Middle frontal gyrus (tissue), 1 donor: ENCODE data around the gene TUBGCP3.

Experiments
- DNase-seq: peaks from one replicate; pipeline ENCODE4 v3.0.0-alpha.2; 2015; ENCODE audit warnings: low spot score; ENCODE audit errors: extremely low spot score

TUBGCP3 gene

DNA sequence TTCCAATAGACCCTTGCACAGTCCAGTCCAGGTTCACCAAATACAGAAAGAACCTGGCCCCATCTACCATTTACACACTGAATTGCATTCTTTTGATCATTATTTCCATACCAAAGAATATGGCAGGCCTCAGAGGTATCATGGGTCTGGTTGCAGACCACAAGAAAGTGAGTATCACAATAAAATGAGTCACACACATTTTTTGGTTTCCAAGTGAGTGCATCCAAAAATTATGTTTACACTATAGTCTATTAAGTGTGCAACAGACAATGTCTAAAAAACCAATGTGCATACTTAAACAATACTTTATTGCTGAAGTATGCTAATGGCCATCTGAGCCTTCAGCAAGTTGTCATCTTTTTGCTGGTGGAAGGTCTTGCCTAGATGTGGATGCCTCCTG is 106.5 kb downstream of the TUBGCP3 start:
- DNase-seq = no peak

DNA sequence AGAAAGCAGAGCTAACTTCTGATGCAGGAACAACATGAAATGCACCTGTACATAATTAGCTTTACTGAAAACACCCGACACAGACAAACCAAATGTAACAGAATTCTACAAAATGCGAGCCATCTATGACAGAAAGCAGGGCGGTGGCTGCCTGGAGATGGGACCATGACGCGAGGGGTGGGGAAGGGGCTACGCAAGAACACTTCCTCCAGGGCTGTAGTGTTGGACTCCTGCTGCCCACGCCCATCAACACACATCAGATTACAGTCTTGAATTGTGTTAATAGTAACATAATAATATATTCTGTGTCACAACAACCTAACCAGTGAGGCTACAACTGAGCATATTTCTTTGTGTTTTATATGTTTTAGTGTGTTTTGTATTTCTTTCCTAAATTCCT is 108.6 kb downstream of the TUBGCP3 start:
- DNase-seq = no peak

DNA sequence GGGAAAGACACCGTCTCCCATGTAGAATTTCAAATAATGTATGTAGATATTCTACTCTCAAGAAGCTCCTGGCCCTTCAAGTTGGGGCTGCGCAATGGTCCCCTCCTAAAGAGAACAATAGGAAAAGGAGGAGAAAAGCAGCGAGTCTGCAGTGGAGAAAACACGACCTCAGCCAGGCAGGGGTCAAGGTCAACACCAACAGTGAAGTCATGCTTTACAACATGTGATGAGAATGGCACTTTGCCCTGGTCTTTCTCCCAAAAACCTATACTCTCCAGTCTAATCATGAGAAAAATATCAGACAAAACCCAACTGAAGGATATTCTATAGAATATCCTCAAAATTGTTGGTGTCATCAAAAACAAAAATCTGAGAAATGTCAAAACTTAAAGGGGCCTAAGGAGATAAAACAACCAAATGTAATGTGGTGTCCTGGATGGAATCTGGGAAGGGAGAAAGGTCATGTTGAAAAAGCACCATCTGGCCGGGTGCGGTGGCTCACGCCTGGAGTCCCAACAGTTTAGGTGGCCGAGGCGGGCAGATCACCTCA is 110.8 kb downstream of the TUBGCP3 start:
- no peak for DNase-seq

DNA sequence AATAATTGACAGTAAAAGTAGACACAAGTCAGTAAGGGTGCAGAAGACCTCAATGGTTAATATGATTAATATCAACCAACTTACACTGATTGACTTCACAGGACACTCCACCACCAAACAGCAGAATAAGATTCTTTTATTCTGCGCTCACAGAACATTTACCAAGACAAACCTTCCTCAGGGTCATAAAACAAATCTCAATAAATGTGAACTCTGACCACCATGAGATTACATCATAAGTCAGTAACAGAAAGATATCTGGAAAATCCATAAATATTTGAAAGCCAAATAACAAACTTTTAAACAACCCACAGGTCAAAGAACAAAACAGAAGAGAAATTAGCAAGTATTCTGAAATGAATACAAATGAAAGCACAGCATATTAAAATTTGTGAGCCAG is 112.1 kb downstream of the TUBGCP3 start:
- DNase-seq = no peak

DNA sequence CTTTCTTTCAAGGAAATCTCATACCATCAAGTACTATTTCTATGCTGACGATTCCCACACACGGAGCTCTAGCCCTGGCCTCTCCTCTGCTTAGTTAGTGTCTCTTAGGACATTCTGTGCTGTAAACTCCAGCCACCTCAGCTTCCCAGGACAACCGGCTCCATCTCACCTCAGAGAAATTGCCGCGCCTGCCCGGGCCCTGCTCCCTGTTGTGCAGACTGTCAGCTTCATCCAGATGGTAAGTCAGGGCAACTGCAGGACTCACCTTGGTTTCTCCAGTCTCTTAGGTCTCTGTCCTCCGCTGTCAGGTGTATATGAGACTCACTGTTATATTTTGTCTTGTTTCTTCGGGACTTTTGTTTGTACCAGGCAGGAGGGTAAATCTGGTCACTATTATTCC is 113.1 kb downstream of the TUBGCP3 start:
- no peak for DNase-seq

DNA sequence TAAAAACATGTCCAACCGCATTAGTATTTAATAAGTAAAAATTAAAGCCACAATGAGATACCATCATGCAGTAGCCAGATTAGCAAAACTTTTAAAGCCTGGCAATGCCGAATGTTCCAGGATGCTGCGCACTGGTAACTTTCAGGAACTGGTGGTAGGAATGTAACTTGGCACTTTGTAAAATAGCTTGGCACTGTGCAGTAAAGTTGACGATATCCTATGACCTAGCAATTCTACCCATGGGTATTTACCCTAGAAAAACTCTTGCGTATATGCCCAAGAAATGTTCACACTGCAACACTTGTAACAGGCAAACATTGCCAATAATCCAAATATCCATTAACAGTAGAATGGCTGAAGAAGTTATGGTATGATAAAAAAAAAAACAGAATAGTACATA is 114.1 kb downstream of the TUBGCP3 start:
- no peak for DNase-seq

DNA sequence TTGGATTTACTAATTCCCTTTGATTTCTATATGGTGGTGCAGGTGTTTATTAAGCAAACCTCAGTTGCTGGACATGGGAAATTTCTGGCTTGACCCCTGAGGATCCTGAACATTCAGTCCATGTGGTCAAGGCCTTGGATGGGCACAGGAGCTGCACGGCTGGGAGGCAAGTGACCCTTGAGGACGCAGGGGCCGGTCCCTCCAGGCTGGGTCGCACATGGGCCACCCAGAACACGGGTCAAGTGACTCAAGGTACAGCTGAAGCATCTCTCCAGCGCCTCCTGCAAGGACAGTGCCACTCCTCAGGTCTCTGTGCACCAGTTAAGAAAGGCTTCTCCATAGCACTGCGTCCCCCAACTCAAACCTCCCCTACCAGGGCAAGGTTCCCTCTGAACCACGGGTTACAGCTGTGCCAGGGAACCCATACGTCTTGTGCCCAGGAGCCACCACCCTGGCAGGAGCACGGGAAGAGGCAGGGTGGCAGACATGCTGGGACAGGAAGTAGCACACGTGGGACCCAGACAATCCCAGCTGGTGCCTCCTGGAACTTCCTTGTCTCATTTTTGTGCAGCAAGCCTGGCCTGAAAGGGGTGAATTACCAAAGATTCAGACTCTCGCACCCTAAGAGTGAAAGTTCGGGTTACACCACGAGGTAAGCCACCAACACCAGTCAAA is 118.7 kb downstream of the TUBGCP3 start:
- DNase-seq = no peak

DNA sequence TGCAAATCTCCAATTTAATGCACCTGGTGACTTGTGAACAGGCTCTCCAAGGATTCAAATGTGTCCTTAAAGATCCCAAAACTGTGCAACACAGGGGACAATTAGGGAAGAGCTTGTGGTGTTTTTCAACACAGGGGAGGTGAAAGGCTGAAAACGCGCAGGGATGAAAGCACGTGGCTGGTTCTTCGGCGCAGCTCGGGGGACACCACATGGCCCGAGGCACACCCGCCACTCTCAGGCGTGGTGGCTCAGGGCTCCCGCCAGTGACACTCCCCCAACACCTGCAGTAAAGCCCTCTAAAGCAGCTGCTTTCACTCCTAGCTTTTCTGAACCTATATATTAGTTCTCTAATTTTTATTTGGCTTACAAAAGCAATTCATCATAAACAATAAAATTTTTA is 119.9 kb downstream of the TUBGCP3 start:
- DNase-seq = no peak

DNA sequence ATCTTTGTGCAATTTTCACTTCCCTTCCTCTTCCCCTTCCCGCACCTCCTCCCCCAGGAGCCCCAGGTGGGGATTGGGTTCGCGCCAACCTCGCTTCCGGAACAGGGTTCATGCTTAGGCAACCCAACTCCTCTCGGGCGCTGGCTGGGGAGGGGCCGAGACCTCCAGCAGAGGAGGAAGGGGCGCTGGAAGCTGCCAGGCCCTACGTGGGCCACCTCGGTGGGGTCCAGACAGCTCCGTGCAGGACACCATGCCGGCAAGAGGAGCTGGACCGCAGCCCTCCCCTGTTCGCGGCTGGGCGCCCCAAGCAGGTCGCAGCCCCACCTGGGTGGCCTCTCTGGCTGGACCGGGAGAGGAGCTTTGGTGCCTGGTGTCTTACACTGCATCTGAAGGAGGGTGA is 120.7 kb downstream of the TUBGCP3 start:
- DNase-seq = no peak

DNA sequence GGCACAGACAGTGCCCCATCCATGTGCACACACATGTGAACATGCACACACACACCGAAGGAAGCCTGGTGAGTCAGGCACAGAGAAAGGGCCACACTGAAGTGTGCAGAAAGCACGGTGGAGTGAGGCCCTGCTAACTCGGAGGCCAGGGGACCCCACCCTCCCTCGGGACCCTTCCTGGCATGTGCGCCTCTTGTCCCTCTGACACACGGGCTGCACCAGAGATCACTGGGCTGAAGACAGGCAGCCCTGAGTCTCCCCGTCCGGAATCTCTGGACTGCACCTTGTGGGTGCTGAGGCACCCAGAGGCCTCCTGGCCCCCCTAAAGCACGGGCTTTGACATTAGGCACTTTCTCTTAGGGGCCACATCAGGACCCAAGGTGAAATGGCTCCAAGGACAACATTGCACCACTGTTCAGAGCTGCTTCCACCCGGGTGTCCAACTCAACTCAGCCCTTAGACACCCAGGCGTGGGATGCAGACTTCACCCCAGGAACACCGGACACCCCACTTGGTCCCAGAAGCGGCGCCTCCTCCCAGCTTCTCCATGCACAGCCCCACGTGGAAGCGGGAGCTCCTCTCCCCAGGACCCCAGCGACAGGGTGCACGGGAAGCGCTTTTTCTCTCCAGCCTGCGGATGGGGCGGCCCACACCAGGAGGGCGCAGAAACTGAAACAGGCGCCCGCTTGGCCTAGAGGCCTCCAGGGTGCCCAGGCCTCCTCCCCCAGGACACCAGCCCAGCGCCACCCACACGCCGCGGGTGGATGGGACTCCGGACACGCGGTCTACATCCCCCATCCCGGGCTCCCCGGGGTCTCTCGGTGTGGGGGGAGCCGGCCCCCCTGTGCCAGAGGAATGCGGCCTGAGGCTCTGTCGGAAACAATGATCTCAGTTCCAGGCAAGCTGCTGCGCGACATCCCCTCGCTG is 121.6 kb downstream of the TUBGCP3 start:
- no peak for DNase-seq

DNA sequence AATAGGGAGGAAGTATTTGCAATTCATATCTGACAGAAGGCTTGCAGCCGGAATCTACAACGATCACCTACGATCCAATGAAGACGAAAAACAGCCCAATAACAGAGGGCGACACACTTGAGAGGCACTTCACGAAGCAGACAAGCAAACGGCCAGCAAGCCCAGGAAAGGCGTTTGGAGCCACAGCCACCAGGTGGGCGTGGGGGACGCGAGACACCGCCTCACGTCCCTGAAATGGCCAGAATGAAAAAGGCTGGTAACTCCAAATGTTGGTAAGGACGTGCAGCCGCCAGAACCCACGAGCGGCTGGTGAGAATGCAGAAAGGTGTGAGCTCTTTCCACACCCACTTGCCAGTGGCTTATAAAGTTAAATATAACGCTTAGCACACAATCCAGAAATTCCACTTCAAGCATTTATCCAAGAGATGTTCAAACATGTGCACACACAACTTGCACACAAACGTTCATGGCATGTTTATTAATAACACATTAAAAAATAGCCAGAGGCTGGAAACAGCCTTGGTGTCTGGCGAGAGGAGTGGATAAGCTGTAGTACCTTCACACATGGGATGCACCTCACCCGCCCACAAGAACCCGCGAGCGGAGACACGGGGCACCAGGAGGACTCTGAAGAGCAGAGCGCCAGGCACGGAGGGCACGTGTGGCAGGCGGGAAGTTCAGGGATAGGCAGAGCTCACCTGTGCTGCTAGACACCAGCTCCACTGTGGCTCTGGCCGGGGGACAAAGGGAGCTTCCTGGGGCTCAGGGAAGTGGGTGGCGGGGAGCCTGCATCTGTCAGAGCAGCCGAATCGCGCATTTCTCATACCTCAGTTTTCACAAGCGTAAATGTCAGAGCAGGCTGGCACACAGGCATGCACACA is 122.5 kb downstream of the TUBGCP3 start:
- no peak for DNase-seq

DNA sequence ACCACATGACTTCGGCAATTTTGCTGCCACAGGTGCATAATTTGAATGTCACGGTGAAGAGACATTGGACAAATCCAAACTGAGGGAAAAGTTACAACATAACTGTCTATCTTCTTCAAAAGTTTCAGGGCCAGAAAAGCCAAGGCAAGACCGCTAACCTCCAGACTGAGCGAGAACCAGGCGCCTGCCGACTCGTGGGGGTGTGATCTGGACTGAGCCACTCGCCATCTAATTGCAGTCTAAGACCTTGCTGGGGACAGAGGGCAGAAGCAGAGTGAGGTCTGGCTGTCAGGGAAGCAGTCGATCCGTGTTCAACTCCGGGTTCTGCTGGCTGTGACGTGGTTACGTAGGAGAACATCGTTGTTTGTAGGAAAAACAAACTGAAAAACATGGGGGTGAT is 123.2 kb downstream of the TUBGCP3 start:
- DNase-seq = no peak

DNA sequence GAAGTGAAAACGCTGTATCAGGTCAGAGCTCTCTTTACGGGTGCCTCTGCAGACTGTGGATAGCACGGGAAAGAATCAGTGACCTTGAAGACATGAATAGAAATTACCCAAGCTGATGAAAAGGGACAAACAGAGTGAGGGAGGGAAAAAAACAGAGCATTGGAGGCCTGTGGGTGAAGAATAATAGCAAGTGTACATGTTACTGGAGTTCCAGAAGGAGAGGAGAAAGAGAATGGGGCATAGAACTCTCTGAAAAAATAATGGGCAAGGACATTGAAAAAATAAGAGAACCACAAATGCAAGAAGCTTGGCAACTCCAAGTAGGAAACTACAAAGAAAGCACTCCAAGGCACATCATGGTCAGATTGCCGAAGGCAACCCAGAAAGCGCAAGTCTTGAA is 125.5 kb downstream of the TUBGCP3 start:
- DNase-seq = no peak

DNA sequence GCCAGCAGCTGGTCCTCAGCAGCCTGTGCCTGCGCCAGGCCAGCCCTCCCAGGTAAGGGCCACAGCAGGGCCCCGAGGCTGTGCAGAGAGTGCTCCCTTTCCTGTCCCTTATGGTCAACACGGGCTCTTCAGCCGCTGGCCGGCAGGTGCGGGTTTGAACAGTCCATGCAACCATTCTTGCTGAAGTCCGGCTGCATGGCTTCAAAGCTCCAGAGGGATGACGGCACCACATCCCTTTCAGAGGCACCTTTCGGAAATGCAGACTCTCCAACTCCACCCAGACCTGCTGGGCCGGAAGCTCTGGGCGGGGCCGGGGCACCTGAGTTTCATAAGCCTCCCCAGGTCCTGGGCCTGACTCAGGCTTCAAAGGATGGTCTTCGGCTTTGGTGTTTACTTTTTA is 130.5 kb downstream of the TUBGCP3 start:
- DNase-seq = no peak

DNA sequence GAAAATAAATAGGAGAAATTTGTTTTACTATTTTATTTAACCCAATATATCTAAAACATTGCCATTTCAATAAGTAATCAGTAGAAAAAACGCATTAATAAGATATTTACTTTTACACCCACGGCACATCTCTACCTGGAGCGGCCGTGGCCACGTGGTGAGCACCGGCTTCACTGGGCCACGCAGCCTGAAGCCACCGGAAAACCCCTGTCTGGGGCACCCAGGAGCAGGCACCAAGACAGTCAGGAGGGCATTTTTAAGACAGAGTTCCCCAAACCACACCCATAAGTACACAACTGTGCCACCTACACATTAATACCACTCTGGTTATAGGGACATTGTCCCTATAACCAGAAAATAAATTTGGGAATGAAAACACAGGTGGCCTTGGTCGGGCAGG is 130.9 kb downstream of the TUBGCP3 start:
- DNase-seq = no peak

DNA sequence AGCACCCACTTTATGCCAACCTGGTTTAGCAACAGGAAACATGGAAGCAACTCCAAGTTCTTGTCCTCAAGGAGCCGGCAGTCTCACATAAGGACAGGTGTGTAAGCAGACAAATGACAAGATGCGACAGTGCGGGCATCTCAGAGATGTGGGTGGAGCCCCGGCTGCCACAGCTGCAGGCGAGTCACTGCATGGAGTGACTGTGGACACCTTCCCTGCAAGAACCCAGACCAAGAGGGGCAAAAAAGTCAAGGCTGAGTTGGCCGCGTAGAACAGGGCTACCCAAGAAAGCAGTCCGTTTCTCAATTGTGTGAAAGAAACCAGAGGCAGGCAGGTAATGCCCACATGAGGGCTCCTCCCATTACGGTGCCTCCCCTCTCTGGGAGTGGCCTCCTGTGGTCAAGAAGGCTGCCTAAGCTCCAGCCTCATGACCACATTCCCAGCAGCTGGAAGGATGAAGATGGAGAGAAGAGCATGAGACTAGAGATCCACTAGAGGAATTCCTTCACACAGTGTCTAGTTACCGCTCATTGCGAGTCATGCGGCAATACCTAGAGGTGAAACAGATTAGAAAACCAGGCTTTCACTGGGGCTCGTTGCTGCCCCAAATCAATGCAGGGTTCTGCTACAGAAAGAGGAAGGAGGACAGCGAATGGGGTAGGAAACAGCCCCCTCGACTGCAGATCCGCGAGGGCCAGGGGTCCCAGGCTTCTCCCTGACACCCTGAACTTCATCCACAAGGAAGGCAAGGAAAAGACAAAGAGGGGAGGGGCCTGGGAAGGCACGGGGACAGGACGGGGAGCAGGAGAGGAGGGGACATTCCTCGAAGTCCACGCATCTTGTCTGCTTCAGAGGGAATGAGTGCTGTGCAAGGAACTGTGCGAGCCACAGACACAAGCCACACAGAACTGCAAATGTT is 131.6 kb downstream of the TUBGCP3 start:
- DNase-seq = no peak

DNA sequence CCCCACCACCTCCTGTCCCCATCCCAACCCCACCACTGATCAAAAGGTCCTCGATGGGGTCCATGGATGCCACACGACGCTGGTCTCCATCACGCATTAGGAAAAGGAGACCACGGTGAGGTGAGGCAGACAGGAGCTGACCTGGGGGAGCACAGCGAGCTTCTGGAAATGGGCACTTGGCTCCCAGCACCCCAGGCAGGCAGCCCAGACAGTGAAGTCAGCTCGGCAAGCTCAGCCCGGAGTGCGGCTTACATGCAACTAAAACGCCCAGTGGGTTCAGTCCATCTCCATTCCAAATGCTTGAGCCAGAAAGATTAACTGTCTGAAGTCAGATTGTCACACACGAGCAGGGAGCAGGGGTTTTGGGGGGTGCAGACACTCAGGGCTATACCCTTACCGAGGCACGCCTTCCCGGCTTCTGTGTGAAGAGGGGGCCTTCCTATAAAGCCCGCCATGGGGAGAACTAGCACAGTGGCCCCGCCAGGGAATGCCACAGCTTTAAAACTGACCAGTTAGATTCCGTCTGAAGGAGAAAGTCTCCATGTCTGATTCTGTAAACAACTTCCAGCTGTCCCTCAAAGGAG is 132.4 kb downstream of the TUBGCP3 start:
- no peak for DNase-seq

DNA sequence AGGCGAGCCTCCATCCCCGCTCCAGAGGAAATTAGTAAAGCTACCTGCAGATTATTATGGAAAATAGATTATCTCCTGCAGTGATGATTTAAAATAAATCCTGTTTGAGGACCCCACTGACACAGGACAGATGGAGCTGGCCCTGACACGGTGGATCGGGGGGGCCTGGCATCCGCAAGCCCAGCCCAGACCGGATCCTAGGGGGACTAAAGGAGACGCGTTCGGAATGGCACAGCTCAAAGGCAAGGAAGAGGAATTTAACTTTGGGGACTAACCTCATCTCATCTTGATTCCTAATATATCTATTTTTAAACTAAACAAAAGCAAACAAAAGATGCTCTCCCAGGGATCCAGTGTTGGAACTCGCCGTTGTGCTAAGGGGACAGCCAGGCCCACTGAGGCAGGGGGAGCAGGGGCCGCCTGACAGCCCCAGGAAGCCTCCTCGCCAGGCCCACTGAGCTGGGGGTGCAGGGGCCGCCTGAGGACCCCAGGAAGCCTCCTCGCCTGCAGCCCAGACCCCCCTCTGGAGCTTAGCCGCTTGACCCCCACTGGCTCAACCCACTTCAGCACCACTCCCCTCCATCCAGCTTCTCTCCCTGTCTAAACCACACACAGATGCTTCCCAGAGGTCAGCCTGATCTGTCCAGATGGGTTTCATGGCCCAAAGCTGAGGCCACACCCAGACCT is 133.2 kb downstream of the TUBGCP3 start:
- DNase-seq = no peak

DNA sequence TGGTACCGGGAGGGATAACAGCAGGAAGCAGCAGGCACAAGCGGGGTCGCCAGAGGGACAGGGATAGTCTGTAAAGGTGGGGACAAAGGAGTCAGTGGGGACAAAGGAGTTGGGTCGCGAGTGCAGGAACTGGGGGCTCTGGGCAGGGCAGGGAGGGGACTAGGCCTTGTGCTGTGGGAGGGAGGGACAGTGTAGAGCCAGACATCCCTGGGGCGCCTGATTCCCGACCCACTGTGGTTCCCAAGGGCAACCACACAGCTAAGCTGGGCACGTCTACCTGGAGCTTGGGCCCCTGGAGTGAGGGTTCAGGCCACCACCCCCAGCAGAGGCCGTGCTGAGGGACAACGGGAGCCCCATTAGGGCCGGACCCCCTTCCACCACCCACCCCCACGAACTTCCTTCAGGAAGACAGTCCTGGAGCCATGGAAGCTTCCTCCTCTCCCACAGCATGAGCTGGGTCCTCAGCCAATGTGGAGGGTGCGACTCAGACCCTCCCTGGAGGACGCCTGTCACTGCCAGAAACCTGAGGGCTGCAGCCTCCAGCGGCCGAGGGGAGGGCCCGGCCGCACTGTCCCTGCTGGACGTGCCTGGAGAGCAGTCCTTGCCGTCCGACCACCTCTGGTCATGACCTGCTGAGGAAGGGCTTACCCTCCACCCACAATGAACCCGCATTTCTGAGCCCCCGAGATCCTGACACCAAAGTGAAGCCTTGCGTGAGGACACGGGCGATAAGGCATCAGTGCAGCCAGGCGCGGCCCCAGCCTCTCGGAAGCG is 133.9 kb downstream of the TUBGCP3 start:
- no peak for DNase-seq
